HL-60/S4 (cell line): Measurements from ENCODE around the gene TICRR.
"Not testable (repeated sequence)": the region's sequence is repeated elsewhere in the genome, so short reads cannot be mapped to it uniquely, and the experiment has no call there.

Experiments
- in situ Hi-C: fragments of 300-500 bp; cut with MboI; formaldehyde crosslinking; loops from 2 replicates; pipeline ENCODE4 v1.14.3; 2022; ENCODE audit warnings: low sequenced_read_pairs

TICRR gene

DNA sequence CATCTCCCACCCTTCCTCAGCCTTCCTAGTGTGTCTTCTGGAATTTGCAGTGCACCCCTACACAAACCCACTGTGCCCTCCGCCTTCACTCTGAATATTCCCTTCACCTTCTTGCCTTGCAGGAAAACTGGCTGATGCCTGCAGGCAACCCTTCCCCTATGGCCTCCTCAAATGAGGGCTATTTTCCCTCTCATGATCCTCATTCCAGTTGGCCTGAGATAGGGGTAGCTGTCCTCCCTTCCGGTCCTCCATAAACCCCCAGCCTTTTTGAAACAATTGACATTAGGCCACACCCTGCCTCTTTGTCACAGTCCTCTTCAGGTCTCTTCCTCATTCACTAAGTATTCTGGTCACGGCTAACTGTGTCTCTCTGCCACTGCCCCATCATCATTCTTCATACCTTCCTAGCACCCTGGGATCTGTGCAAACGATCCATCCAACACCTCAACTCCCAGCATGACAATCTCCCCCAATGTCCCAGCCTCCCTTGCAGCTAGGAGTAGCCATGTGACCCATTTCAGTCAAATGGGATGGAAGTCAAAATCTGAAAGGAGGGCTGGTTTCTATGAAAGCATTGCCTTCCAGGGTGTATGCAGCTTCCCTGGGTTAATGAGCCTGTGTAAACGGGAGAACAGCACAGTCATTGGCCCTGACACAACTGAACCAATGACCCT lies 8.5 kb upstream of the TICRR start:
- in situ Hi-C loops: no loop called here

DNA sequence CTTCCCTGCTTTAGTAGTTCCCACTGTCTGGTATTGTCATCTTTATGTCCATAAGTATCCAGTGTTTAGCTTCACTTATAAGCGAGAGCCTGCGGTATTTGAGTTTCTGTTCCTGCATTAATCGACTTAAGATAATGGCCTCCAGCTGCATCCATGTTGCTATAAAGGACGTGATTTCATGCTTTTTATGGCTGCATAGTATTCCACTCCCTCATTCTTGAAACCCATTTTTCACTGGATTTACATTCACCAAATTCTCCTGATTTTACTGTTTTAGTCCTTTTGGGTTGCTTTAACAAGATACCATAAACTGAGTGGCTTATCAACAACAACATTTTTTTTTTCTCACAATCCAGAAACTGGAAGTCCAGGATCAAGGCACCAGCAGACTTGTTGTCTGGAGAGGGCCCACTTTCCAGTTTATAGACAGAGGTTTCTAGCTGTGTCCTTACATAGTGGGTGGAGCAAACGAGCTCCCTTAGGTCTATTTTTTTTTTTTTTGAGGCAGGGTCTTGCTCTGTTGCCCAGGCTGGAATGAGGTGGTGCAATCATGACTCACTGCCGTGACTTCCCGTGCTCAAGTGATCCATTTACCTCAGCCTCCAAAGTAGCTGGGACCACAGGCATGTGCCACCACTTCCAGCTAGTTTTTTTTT lies 6.1 kb upstream of the TICRR start:
- in situ Hi-C loops: no loop called here

- in situ Hi-C loops: no loop called here
These were observed 567 bp downstream of the TICRR start for GRCh38 chr15:89575656-89576416.

DNA sequence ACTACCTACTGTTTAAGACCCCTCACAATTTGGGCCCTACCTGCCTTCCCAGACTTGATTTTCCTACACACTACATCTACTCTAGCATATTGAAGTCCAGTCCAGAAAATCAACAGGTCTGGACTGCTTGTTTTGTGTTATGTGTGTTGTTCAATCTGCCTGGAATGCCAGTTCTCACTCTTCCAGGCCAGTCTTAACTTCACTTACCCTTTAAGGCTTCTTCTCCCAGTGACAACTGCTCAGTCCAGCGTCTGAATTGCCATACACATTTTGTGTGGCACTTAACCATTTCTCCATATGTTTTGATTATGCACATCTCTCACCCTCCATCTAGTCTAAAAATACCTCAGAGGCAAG lies 1.1 kb downstream of the TICRR start:
- in situ Hi-C loops: no loop called here

DNA sequence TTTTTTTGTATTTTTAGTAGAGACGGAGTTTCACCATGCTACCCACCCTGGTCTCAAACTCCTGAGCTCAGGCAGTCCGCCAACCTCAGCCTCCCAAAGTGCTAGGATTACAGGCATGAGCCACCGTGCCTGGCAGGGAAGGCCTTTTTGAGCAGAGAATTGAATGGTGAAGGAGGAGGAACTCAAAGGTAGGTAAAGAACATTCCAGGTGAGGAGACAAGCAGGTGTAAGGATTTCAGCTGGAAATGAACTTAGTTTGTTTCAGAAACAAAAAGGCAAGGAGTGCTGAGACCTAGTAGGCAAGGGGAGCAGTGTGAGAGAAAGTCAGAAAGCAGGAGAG lies 2.5 kb downstream of the TICRR start:
- in situ Hi-C loops: no loop called here

GRCh38 chr15:89578146-89578545 lies 2.9 kb downstream of the TICRR start:
- in situ Hi-C loops: no loop called here

DNA sequence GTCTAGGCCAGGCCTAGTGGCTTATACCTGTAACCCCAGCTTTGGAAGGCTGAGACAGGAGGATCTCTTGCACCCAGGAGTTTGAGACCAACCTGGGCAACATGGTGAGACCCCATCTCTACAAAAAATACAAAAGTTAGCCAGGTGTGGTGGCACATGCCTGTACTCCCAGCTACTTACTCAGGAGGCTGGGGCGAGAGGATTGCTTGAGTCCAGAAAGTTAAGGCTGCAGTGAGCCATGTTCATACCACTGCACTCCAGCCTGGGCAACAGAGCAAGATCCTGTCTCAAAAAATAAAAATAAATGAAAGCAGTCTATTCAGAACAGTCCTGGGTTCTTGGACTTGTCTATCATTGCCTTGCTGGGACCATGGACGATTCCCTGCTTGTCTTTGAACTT lies 5.5 kb downstream of the TICRR start:
- in situ Hi-C loops: not testable (repeated sequence)

GRCh38 chr15:89586651-89587050 lies 11.4 kb downstream of the TICRR start:
- in situ Hi-C loops: no loop called here

DNA sequence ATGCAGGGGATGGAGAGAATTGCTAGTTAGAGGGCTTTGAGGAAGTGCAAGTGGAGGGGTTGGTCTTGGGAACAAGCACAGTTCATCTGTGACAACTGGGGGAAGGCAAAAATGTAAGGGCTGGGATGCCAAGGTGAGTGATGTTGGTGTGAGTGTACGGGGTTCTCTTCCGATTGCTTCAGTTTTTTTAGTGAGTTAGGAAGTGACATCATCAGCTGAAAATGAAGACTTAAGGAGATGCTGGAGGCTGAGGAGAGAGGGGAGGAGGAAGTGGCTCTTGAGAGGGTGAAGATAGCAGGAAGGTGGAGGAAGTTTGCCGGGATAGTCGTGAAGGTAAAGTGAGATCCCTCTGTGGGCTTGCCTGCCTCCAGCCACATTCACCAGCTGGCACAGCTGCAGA lies 12.7 kb downstream of the TICRR start:
- in situ Hi-C loops: no loop called here

DNA sequence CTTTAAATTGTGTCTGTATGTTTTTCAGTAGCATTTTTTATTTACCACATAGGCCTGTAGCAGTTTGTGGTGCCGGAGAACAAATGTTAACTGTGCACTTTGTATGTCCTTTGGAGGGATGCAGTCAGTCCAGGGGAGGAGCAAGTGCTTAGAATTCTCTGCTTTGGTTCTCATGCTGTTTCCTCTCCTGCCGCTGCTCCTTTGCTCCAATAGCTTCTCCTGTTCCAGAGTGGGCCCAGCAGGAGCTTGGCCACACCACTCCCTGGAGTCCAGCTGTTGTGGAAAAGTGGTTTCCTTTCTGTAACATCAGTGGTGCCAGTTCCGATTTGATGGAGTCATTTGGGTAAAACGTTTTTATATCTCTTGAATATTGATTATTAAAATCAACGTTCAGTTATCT lies 16.6 kb downstream of the TICRR start:
- in situ Hi-C loops: no loop called here

GRCh38 chr15:89593018-89593417 lies 17.7 kb downstream of the TICRR start:
- in situ Hi-C loops: no loop called here

- in situ Hi-C loops: no loop called here
These were observed 23.8 kb downstream of the TICRR start for GRCh38 chr15:89599021-89599420.

DNA sequence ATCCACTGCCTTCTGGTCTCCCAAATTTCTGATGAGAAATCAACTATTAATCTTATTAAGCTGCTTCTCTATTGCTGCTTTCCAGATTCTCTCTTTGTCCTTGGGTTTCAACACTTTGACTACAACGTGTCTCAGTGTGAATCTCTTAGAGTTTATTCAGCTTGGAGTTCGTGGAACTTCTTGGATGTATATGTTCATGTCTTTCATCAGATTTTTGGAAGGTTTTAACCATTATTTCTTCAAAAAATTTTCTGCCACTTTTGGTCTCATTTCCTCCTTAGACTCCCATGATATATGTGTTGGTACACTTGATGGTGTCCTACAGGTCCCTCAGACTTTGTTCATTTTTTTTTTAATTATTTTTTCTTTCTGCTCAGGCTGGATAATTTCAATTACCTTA lies 36.0 kb downstream of the TICRR start:
- in situ Hi-C loops: no loop called here

DNA sequence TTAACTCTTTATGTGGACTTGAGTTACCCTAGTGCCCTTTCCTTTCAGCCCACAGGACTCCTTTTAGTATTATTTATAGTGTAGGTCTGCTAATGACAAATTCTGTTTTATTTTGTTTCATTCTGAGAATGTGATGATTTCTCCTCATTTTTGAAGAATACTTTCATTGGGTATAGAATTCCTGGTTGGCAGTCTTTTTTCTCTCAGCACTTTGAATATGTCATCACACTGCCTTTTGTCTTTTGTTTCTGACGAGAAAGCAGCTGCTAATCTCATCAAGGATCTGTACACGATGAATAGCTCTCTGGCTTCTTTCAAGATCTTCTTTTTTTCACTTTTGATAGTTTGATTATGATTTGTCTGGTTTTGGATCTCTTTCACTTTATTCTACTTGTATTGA lies 37.8 kb downstream of the TICRR start:
- in situ Hi-C loops: no loop called here

DNA sequence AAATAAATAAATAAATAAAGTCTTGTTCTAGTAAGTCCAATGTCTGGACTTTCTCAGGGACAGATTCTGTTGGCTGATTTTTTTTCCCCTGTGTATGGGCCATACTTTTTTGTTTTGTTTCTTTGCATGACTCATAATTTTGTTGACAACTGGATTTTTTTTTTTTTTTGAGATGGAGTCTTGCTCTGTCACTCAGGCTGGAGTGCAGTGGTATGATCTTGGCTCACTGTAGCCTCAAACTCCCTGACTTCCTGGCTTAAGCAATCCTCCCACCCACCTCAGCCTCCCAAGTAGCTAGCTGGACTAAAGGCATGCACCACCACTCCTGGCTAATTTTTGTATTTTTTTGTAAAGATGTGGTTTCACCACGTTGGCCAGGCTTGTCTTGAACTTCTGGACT lies 38.9 kb downstream of the TICRR start:
- in situ Hi-C loops: no loop called here

GRCh38 chr15:89615135-89615534 lies 39.9 kb downstream of the TICRR start:
- in situ Hi-C loops: no loop called here

DNA sequence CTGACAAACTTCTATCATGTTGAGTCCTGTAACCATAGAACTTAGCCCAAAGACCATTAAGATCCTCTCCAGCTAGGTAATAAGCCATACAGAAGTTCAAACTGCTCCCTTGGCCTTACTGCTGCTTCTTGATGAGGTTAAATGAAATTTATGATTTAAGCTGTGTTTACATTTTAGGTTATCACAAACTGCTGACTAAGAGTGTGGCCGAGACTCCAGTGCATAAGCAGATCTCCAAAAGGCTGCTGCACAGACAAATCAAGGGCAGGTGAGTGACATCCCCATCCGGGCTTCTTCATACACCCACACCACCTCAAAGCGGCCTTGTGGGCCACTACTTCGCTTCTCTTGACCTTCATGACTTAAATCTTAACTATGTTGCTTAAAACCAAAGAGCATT lies 41.0 kb downstream of the TICRR start:
- in situ Hi-C loops: no loop called here

DNA sequence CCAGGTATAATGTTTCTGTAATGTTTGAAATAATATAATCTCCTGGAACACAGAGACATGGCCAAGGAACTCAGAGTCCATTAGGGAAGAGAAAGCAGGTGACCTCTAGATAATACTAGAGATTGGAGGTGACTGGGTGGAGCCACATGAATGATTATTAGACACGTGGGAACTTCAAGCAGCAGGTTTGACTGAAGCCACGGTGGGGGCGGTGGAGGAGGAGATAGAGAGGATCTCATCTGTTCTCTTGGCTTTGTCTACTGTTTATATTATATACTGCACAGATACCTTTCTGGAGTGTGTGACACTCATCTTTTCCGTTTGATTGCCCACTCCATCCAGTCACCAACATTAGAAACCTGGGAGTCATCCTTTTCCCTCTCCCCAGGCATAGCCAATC lies 46.3 kb downstream of the TICRR start:
- in situ Hi-C loops: no loop called here

DNA sequence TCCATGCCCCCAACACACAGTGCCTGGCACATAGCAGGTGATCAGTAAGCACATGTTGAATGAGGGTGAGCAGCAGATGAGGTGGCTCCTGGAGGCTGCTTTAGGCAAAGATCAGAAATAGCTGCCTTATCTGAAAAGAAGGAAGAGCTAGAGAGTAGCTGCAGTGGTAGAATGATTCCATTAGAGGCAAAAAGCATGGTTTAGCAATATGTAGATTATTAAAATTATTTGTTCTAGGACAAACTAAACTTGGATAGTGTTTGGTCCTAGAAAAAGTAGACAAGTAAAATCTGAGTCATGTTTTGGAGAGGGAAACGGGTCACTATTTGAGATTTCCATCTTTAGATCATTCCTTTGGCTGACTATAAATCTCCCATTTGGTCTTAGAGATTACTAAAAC lies 47.9 kb downstream of the TICRR start:
- in situ Hi-C loops: no loop called here

DNA sequence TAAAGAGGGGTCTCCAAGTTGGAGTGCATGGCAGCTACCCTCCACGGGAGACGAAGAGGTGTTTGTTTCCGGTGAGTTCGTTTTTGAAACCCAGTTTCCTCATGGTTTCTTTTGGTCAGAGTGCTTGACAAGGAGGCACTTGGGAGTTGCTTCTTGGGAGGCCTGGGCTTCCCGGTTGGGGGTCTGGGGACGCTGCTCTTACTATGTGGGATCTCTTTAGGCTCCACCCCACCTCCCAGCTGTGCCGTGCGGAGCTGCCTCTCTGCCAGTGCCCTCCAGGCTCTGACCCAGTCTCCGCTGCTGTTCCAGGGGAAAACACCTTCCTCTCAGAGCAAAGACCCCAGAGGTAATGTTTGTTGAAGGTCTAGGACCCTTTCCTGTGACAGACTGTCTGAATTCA lies 50.4 kb downstream of the TICRR start:
- in situ Hi-C loops: no loop called here

GRCh38 chr15:89627256-89627970 lies 52.1 kb downstream of the TICRR start:
- in situ Hi-C loops: no loop called here

DNA sequence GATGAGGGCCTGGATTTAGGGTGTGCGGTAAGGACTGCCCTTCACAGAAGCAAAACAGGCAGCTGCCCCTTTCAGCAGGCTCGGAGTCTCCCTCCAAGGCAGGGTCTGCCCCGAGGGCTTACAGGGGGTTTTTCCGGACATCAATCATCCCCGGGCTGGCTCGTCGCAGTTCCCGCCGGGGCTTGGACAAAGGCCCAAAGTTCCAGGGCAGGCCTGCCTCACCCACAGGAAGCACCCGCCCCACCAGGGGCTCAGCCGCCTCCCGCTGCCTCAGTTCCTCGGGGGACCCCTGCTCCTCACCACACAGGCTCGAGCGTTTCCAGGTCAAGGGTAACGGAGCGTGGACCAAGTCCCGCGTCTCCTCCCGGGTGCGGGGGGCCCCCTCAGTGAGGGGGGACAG lies 53.0 kb downstream of the TICRR start:
- in situ Hi-C loops: no loop called here
